Colonic mucosa (tissue), 4 donors: ENCODE measurements around the gene TUBB4B. TPM values are rescaled to one million over a fixed set of nuclear protein-coding genes. Genes with fewer than 3 reads are reported as not detected.

ENCODE experiments used
- DNase-seq: peaks from one replicate; pipeline ENCODE4 v3.0.0-alpha.2; 2020
- H3K27ac ChIP-seq: fragments of 200-600 bp; one replicate; pipeline ENCODE4 v1.8.0; 2021
- H3K27me3 ChIP-seq: fragments of 200-600 bp; one replicate; pipeline ENCODE4 v1.8.0; 2021
- H3K36me3 ChIP-seq: fragments of 200-600 bp; one replicate; pipeline ENCODE4 v1.8.0; 2021
- H3K4me1 ChIP-seq: fragments of 200-600 bp; one replicate; pipeline ENCODE4 v1.8.0; 2021; ENCODE audit warnings: mild to moderate bottlenecking
- H3K4me3 ChIP-seq: fragments of 200-600 bp; one replicate; pipeline ENCODE4 v1.8.0; 2021
- H3K9ac ChIP-seq, 2 donors: one replicate each; pipeline ENCODE4 v1.7.0; 2013; ENCODE audit warnings: control low read depth in 2 of 2, low read depth in 2 of 2, low read length in 2 of 2
- H3K9me3 ChIP-seq: fragments of 200-600 bp; one replicate; pipeline ENCODE4 v1.8.0; 2021
- CTCF ChIP-seq: fragments of 200-600 bp; IDR thresholded peaks from one replicate; pipeline ENCODE4 v1.8.0; 2022; ENCODE audit warnings: antibody characterized with exemption, mild to moderate bottlenecking
- intact Hi-C: fragments of 100-400 bp; cut with DNase I; formaldehyde crosslinking; loops from one replicate; pipeline ENCODE4 v1.14.1; 2022
- total RNA-seq, 2 donors: library from RNA; stranded (reverse); fragmentation: NEBNext Ultra II Directional in 1 of 2; extraction: Animal tissue kit (Norgen Biotek cat#: 25700) in 1 of 2; gene quantifications; one replicate each; pipeline ENCODE4 v1.2.1, GENCODE V29; 2021
- donor health status: healthy.
- donor health status: DM: no; HTN: no; CAD: no.
- donor health status: DM: no; HTN: no; CAD: no.

The TUBB4B gene
- total RNA-seq: 100 to 1,000 TPM; 303 to 779 TPM

- intact Hi-C loops: no loop called here
- no peaks in the 10 kb centered on the region for H3K27me3 ChIP-seq
- peak within 1 kb of the TSS; percentile 99 for H3K27ac ChIP-seq
- peak; percentile 99 for DNase-seq
- H3K4me3 ChIP-seq: peak within 1 kb of the TSS; percentile 96
- peaks cover 36% of the 10 kb centered on the region for H3K4me1 ChIP-seq
- no peaks in the 10 kb centered on the region for H3K9me3 ChIP-seq
- TF ChIP-seq CTCF: no peak
- H3K9ac ChIP-seq: peak within 1 kb of the TSS; percentile 96 to 97
- peaks cover 10% of the 10 kb centered on the region for H3K36me3 ChIP-seq
Observed at GRCh38 chr9:137240841-137241489, at the start of gene TUBB4B. Gene TUBB4B (plus strand): TSS chr9:137241287. CDS start chr9:137241361, 74 bp downstream.

GRCh38 chr9:137191691-137192447 lies 49.2 kb upstream of the TUBB4B start:
- intact Hi-C loops: no loop called here
- no peaks in the 10 kb centered on the region for H3K27me3 ChIP-seq
- DNase-seq: no peak
- H3K4me1 ChIP-seq: peaks cover 52% of the 10 kb centered on the region
- no peak overlapping the region for H3K27ac ChIP-seq
- H3K9ac ChIP-seq: peak overlapping the region in 1 of 2 donors; percentile 15
- no peaks in the 10 kb centered on the region for H3K36me3 ChIP-seq
- no peak for TF ChIP-seq CTCF
- H3K4me3 ChIP-seq: no peak overlapping the region
- no peaks in the 10 kb centered on the region for H3K9me3 ChIP-seq

GRCh38 chr9:137192448-137192780 lies 48.7 kb upstream of the TUBB4B start:
- Histone ChIP-seq H3K4me1 (peaks cover 47% of the 10 kb centered on the region), H3K27me3 (no peaks in the 10 kb centered on the region), H3K27ac (no peak overlapping the region), H3K9ac (peak overlapping the region in 1 of 2 donors; percentile 15), H3K9me3 (no peaks in the 10 kb centered on the region), H3K4me3 (no peak overlapping the region), H3K36me3 (no peaks in the 10 kb centered on the region)
- no peak for DNase-seq
- intact Hi-C loops: no loop called here
- no peak for TF ChIP-seq CTCF

GRCh38 chr9:137192859-137193258 lies 48.2 kb upstream of the TUBB4B start:
- intact Hi-C loops: no loop called here
- peaks cover 45% of the 10 kb centered on the region for H3K4me1 ChIP-seq
- no peak for DNase-seq
- no peaks in the 10 kb centered on the region for H3K36me3 ChIP-seq
- H3K9me3 ChIP-seq: no peaks in the 10 kb centered on the region
- no peak overlapping the region for H3K27ac ChIP-seq
- no peak overlapping the region for H3K4me3 ChIP-seq
- TF ChIP-seq CTCF: no peak
- H3K9ac ChIP-seq: no peak overlapping the region
- H3K27me3 ChIP-seq: no peaks in the 10 kb centered on the region

GRCh38 chr9:137193771-137194170 lies 47.3 kb upstream of the TUBB4B start:
- Histone ChIP-seq H3K4me1 (peaks cover 46% of the 10 kb centered on the region), H3K4me3 (no peak overlapping the region)
- intact Hi-C loops: no loop called here

More at GRCh38 chr9:137193771-137194170, 47.3 kb upstream of the TUBB4B start:
- no peak for DNase-seq
- peak overlapping the region in 1 of 2 donors; percentile 86 for H3K9ac ChIP-seq
- H3K27me3 ChIP-seq: no peaks in the 10 kb centered on the region
- no peak for TF ChIP-seq CTCF
- H3K9me3 ChIP-seq: no peaks in the 10 kb centered on the region
- H3K27ac ChIP-seq: peak overlapping the region; percentile 90
- no peaks in the 10 kb centered on the region for H3K36me3 ChIP-seq
